ENCODE measurements around the gene CPE.

CPE gene

GRCh38 chr4:165542476-165542875 lies 163.7 kb downstream of the CPE start:
- in situ Hi-C loops (cut with MboI; ENCODE audit: low sequenced_read_pairs) = no loop called here
